ENCODE measurements around the gene PLEKHM3. TPM values are rescaled to one million over a fixed set of nuclear protein-coding genes. Genes with fewer than 3 reads are reported as not detected.
A peak's percentile ranks its signal among the peaks of the same experiment; 100 is the strongest.

The PLEKHM3 gene
- total and polyA plus RNA-seq, 2 of the 13 experiments (the other 11 are each of a cell fraction or from before 2014, with no cell fraction given), result 4.5 to 4.7 TPM

GRCh38 chr2:207869784-207870778, 155.2 kb downstream of the PLEKHM3 start (continued):
- peak; percentile 89 for TF ChIP-seq SMYD3 (CRISPR knock-in tag; IDR thresholded peaks at IDR 0.05)
- peak; percentile 53; the same call in 1 of the 2 replicates for TF ChIP-seq TFDP1 (CRISPR knock-in tag; IDR thresholded peaks at IDR 0.05; ENCODE audit: borderline replicate concordance)
- peak; percentile 92 for TF ChIP-seq HMG20A (CRISPR knock-in tag; IDR thresholded peaks at IDR 0.05; ENCODE audit: borderline replicate concordance)
- peak; percentile 43 to 76; a peak in 1 of 4 replicates for TF ChIP-seq NR2F1 (CRISPR knock-in tag; IDR thresholded peaks at IDR 0.05)
- TF ChIP-seq ARNT2 (CRISPR knock-in tag; IDR thresholded peaks at IDR 0.05; ENCODE audit: low read depth), result peak; percentile 86
- TF ChIP-seq MED1 (CRISPR knock-in tag; IDR thresholded peaks at IDR 0.05), result peak; percentile 95
- TF ChIP-seq SRSF9 (IDR thresholded peaks at IDR 0.05; ENCODE audit: borderline replicate concordance, insufficient read depth, low read depth, low read length, poor library complexity, severe bottlenecking), result no peak
- TF ChIP-seq THRA (CRISPR knock-in tag; IDR thresholded peaks at IDR 0.05; ENCODE audit: borderline replicate concordance), result peak; percentile 95
- peak; percentile 83 for TF ChIP-seq ZNF430 (CRISPR knock-in tag; IDR thresholded peaks at IDR 0.05)
- peak; percentile 92 for TF ChIP-seq ASH2L (IDR thresholded peaks at IDR 0.05; ENCODE audit: insufficient read length, low read depth, low read length)
- peak; percentile 91 for TF ChIP-seq ZNF503 (CRISPR knock-in tag; IDR thresholded peaks at IDR 0.05)
- peak; percentile 94 for TF ChIP-seq FOXO1 (CRISPR knock-in tag; IDR thresholded peaks at IDR 0.05)
- TF ChIP-seq NFYB (CRISPR knock-in tag; IDR thresholded peaks at IDR 0.05), result peak; percentile 40
- TF ChIP-seq SNAPC5 (CRISPR knock-in tag; IDR thresholded peaks at IDR 0.05; ENCODE audit: borderline replicate concordance), result 0 out of 2 replicates have a peak, but pooled peaks have one; percentile 11
- TF ChIP-seq ZNF530 (CRISPR knock-in tag; IDR thresholded peaks at IDR 0.05; ENCODE audit: low read depth), result no peak
- no peak for TF ChIP-seq ZFP62 (CRISPR knock-in tag; IDR thresholded peaks at IDR 0.05)
- peak; percentile 73 for TF ChIP-seq DNMT3B (CRISPR knock-in tag; conservative IDR thresholded peaks at IDR 0.05)
- peak; percentile 96 for TF ChIP-seq MIER3 (CRISPR knock-in tag; IDR thresholded peaks at IDR 0.05; ENCODE audit: borderline replicate concordance)
- no peak for TF ChIP-seq SOX6 (IDR thresholded peaks at IDR 0.05)
- peak; percentile 99 for TF ChIP-seq SOX6 (CRISPR knock-in tag; IDR thresholded peaks at IDR 0.05)
- no peak for TF ChIP-seq ZKSCAN5 (CRISPR knock-in tag; IDR thresholded peaks at IDR 0.05)
- peak; percentile 62 for TF ChIP-seq SMC3 (IDR thresholded peaks at IDR 0.05; ENCODE audit: low read length)

Data from HepG2 (cell line).